GM12874 (cell line): ENCODE results near the gene SLC27A4.

Experiments used
- CTCF ChIP-seq: IDR thresholded peaks from 2 replicates; pipeline ENCODE4 v1.5.1; 2011; ENCODE audit warnings: low read depth, mild to moderate bottlenecking, control low read depth, low read length, moderate library complexity; ENCODE audit not compliant: insufficient read depth

Gene SLC27A4

GRCh38 chr9:128394379-128395168 is 54.2 kb downstream of the SLC27A4 start:
- no peak for TF ChIP-seq CTCF

GRCh38 chr9:128396970-128397613 is 56.8 kb downstream of the SLC27A4 start:
- TF ChIP-seq CTCF: no peak

GRCh38 chr9:128397831-128398230 is 57.5 kb downstream of the SLC27A4 start:
- no peak for TF ChIP-seq CTCF

GRCh38 chr9:128399861-128400260 is 59.5 kb downstream of the SLC27A4 start:
- TF ChIP-seq CTCF: no peak

- no peak for TF ChIP-seq CTCF
Observed at GRCh38 chr9:128404560-128404959, 64.2 kb downstream of the SLC27A4 start.

- TF ChIP-seq CTCF: no peak
Observed at GRCh38 chr9:128405077-128405779, 64.9 kb downstream of the SLC27A4 start.

GRCh38 chr9:128405780-128406171 is 65.4 kb downstream of the SLC27A4 start:
- no peak for TF ChIP-seq CTCF
